ENCODE measurements around the gene TIMM10B. TPM values are rescaled to one million over a fixed set of nuclear protein-coding genes. Genes with fewer than 3 reads are reported as not detected.

Gene TIMM10B
- total RNA-seq, 1 experiment from 2014 or later = 22.3 TPM

DNA sequence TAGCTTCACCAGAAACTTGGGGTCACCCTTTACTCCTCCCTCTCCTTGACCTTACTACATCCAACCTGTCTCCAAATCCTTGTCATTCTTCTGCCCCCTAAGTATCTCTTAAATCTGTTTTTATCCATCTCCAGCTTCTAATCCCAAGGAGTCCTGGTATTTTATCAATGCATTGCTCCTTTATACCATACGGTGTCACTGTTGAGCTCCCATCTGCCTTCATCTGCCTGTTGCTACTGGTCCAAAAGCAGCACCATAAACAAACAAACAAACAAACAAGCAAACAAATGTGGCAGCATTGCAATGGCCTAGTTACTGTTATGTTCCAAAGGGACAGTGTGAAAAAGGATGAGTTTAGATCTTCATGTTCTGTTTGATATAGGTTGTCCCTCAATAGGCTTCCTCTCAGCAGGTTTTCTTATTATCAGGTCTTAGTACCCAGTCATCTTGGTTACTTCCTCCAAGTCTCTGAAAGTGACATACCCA, 50.0 kb downstream of the TIMM10B start:
- no peak overlapping the region for H3K27ac ChIP-seq
- H3K27me3 ChIP-seq (ENCODE audit: insufficient read depth, low read depth) = no peaks in the 10 kb centered on the region
- ChIA-PET CTCF (interaction anchor here (0.5 to 1.1 kb wide), 4 partner anchors 47 to 175 kb away, joined by 3 to 8 read pairs (median 4); partner anchors contain the start of gene MRPL17), POLR2A (ENCODE audit: unreplicated experiment) (interaction anchor here (0.6 kb wide), 1 partner anchor 82 kb away, joined by 7 read pairs; no protein-coding TSS in a partner anchor)
- no peak for TF ChIP-seq EZH2 (IDR thresholded peaks at IDR 0.05; ENCODE audit: low read depth)
- TF ChIP-seq, protein P1, sequence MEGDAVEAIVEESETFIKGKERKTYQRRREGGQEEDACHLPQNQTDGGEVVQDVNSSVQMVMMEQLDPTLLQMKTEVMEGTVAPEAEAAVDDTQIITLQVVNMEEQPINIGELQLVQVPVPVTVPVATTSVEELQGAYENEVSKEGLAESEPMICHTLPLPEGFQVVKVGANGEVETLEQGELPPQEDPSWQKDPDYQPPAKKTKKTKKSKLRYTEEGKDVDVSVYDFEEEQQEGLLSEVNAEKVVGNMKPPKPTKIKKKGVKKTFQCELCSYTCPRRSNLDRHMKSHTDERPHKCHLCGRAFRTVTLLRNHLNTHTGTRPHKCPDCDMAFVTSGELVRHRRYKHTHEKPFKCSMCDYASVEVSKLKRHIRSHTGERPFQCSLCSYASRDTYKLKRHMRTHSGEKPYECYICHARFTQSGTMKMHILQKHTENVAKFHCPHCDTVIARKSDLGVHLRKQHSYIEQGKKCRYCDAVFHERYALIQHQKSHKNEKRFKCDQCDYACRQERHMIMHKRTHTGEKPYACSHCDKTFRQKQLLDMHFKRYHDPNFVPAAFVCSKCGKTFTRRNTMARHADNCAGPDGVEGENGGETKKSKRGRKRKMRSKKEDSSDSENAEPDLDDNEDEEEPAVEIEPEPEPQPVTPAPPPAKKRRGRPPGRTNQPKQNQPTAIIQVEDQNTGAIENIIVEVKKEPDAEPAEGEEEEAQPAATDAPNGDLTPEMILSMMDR (conservative IDR thresholded peaks at IDR 0.05) = peak; percentile 76
- H3K4me1 ChIP-seq (replicated peaks; ENCODE audit: insufficient read depth) = no peaks in the 10 kb centered on the region
- intact Hi-C loops (cut with micrococcal nuclease; ENCODE audit: unreplicated experiment) = loop anchor here (1.0 kb wide), 1 partner anchor 175 kb away; no protein-coding TSS in a partner anchor
- peak in 1 of 2 experiments; percentile 8 for DNase-seq
- H3K4me2 ChIP-seq = no peak overlapping the region
- no peak overlapping the region for H3K4me3 ChIP-seq
- no peak overlapping the region for H2AFZ ChIP-seq
- H3K79me2 ChIP-seq (ENCODE audit: low read depth) = no peaks in the 10 kb centered on the region
- H3F3A ChIP-seq (ENCODE audit: insufficient read depth, low read depth) = no peaks in the 10 kb centered on the region
- H3K9me2 ChIP-seq (ENCODE audit: insufficient read depth) = no peaks in the 10 kb centered on the region
- H4K20me1 ChIP-seq (ENCODE audit: insufficient read depth) = no peaks in the 10 kb centered on the region
- H3K9me3 ChIP-seq (ENCODE audit: insufficient read depth, low read depth) = no peaks in the 10 kb centered on the region
- BruUV-seq (replicated peaks) = no TSS peak
- H3K36me3 ChIP-seq (ENCODE audit: low read depth) = no peaks in the 10 kb centered on the region

Other genes with a start within 250 kb of the TIMM10B start
- 21.5 and 22.7 TPM in 2 replicates for gene FHIP1B, start 246.9 kb upstream of the TIMM10B start, total RNA-seq (2021)
- gene CNGA4, start 242.4 kb upstream of the TIMM10B start, total RNA-seq (2021) = 0.20 TPM in 1 of 2 replicates, not detected in the other
- not detected in 2 replicates for gene CCKBR, start 221.7 kb upstream of the TIMM10B start, total RNA-seq (2021)
- gene CAVIN3, start 161.0 kb upstream of the TIMM10B start, total RNA-seq (2021) = 25.7 and 26.0 TPM in 2 replicates
- gene SMPD1, start 91.0 kb upstream of the TIMM10B start, total RNA-seq (2021) = 7.2 and 9.2 TPM in 2 replicates
- 0.90 and 1.4 TPM in 2 replicates for gene APBB1, start 62.4 kb upstream of the TIMM10B start, total RNA-seq (2021)
- 0.68 TPM in 1 of 2 replicates, not detected in the other for gene HPX, start 40.5 kb upstream of the TIMM10B start, total RNA-seq (2021)
- 7.1 and 9.0 TPM in 2 replicates for gene TRIM3, start 7.6 kb upstream of the TIMM10B start, total RNA-seq (2021)
- gene ARFIP2, start 170 bp upstream of the TIMM10B start, total RNA-seq (2021) = 42.7 and 49.5 TPM in 2 replicates
- 13.9 and 14.0 TPM in 2 replicates for gene DNHD1, start 15.8 kb downstream of the TIMM10B start, total RNA-seq (2021)
- 10.0 and 10.1 TPM in 2 replicates for gene RRP8, start 122.1 kb downstream of the TIMM10B start, total RNA-seq (2021)
- 65.3 and 69.7 TPM in 2 replicates for gene ILK, start 122.3 kb downstream of the TIMM10B start, total RNA-seq (2021)
- gene TAF10, start 130.7 kb downstream of the TIMM10B start, total RNA-seq (2021) = 51.5 and 61.2 TPM in 2 replicates
- 31.4 and 46.7 TPM in 2 replicates for gene TPP1, start 137.9 kb downstream of the TIMM10B start, total RNA-seq (2021)
- gene DCHS1, start 174.3 kb downstream of the TIMM10B start, total RNA-seq (2021) = 0.20 and 0.22 TPM in 2 replicates
- 35.5 and 42.4 TPM in 2 replicates for gene MRPL17, start 201.8 kb downstream of the TIMM10B start, total RNA-seq (2021)

All from PC-9 (cell line).